HCT116 (cell line): Measurements from ENCODE around the gene RIT2. TPM values are rescaled to one million over a fixed set of nuclear protein-coding genes. Genes with fewer than 3 reads are reported as not detected.

Source experiments
- ATAC-seq: fragments of 200-7000 bp; cut with Tn5 transposase; 2 replicates; pipeline ENCODE4 v1.9.1; 2020; ENCODE audit warnings: mild to moderate bottlenecking, moderate library complexity
- BruUV-seq: library from RNA; stranded (reverse); fragments of 400-500 nt; replicated peaks from 2 replicates; lab custom pipeline; 2021; lab: Mats Ljungman, UMichigan
- CTCF ChIA-PET: fragments of 300-600 bp; sonication (Branson Sonifier 250); formaldehyde crosslinking; loops from one replicate; lab custom pipeline; 2021; ENCODE audit warnings: antibody characterized with exemption; lab: Charles Lee
- POLR2A ChIA-PET: fragments of 300-600, 350-600 bp; sonication (Branson Sonifier 250); formaldehyde crosslinking; loops from one replicate; lab custom pipeline; 2021; ENCODE audit warnings: antibody characterized with exemption; lab: Charles Lee
- RAD21 ChIA-PET, 2 experiments: fragments of 300-600 bp; sonication (Branson Sonifier 250); formaldehyde crosslinking; loops; one replicate each; lab custom pipeline; 2023; ENCODE audit warnings: low total read pairs in 2 of 2; ENCODE audit not compliant: uncharacterized antibody in 2 of 2, unreplicated experiment in 2 of 2, low non-redundant PET in 1 of 2; lab: Charles Lee
- DNase-seq: peaks from one replicate; pipeline ENCODE4 v3.0.0-alpha.2; 2010; ENCODE audit warnings: low read depth, low spot score
- H2AFZ ChIP-seq: fragments of 200-600 bp; shearing (Covaris generic), sonication (generic); 2 replicates; pipeline ENCODE4 v1.6.1; 2017; ENCODE audit warnings: low read depth, mixed run types, mixed read lengths, antibody characterized with exemption, low read length; ENCODE audit not compliant: poor library complexity, severe bottlenecking
- H3K27ac ChIP-seq: 2 replicates; pipeline ENCODE4 v1.5.1; 2012; ENCODE audit warnings: low read depth, low read length
- H3K27me3 ChIP-seq: fragments of 200-600 bp; sonication (generic); 2 replicates; pipeline ENCODE4 v1.6.1; 2016; ENCODE audit warnings: mixed run types, low read length, mixed read lengths; ENCODE audit not compliant: insufficient read depth
- H3K36me3 ChIP-seq, 2 experiments: fragments of 200-500 bp in 1 of 2; fragments of 200-600 bp in 1 of 2; sonication (Bioruptor generic) in 1 of 2; sonication (generic) in 1 of 2; 2 replicates each; pipeline versions ENCODE4 v1.5.1 to v1.6.1; 2014 to 2016; ENCODE audit warnings: low read length in 2 of 2, inconsistent platforms in 1 of 2, mixed read lengths in 1 of 2, mixed run types in 1 of 2; ENCODE audit not compliant: insufficient read depth in 2 of 2, control insufficient read depth in 1 of 2
- H3K4me1 ChIP-seq, 2 experiments: fragments of 200-600 bp in 1 of 2; sonication (generic) in 1 of 2; 2 replicates each; pipeline versions ENCODE4 v1.5.1 to v1.6.1; 2012 to 2017; ENCODE audit warnings: low read length in 2 of 2, inconsistent platforms in 1 of 2, mild to moderate bottlenecking in 1 of 2, mixed read lengths in 1 of 2, mixed run types in 1 of 2, moderate library complexity in 1 of 2; ENCODE audit not compliant: insufficient read depth in 2 of 2, control insufficient read depth in 1 of 2
- H3K4me2 ChIP-seq: fragments of 200-600 bp; sonication (generic); 2 replicates; pipeline ENCODE4 v1.6.1; 2017; ENCODE audit warnings: mixed run types, low read length, mixed read lengths
- H3K4me3 ChIP-seq, 2 experiments: fragments of 200-600 bp in 1 of 2; sonication (generic) in 1 of 2; replicated peaks in 1 of 2; 2 replicates each; pipeline ENCODE4 v1.5.1; 2011 to 2016; ENCODE audit warnings: low read length in 2 of 2, control low read depth in 1 of 2, low read depth in 1 of 2, mild to moderate bottlenecking in 1 of 2, mixed read lengths in 1 of 2, mixed run types in 1 of 2
- H3K79me2 ChIP-seq: fragments of 200-600 bp; sonication (generic); 2 replicates; pipeline ENCODE4 v1.6.1; 2017; ENCODE audit warnings: mild to moderate bottlenecking, mixed run types, low read length, moderate library complexity, mixed read lengths; ENCODE audit not compliant: insufficient read depth
- H3K9ac ChIP-seq: fragments of 200-600 bp; sonication (generic); 2 replicates; pipeline ENCODE4 v1.6.1; 2016; ENCODE audit warnings: low read length, mixed read lengths
- H3K9me2 ChIP-seq: fragments of 200-600 bp; sonication (generic), shearing (Covaris generic); 2 replicates; pipeline ENCODE4 v1.6.1; 2017; ENCODE audit warnings: mixed run types, mild to moderate bottlenecking, moderate library complexity; ENCODE audit not compliant: insufficient read depth
- H3K9me3 ChIP-seq, 2 experiments: fragments of 200-500 bp in 1 of 2; fragments of 200-600 bp in 1 of 2; sonication (Bioruptor generic) in 1 of 2; sonication (generic) in 1 of 2; 2 replicates each; pipeline ENCODE4 v1.6.1; 2014 to 2017; ENCODE audit warnings: low read length in 2 of 2, mixed read lengths in 2 of 2, inconsistent platforms in 1 of 2, low read depth in 1 of 2, mild to moderate bottlenecking in 1 of 2, mixed run types in 1 of 2, moderate library complexity in 1 of 2; ENCODE audit not compliant: control insufficient read depth in 1 of 2, insufficient read depth in 1 of 2
- H4K20me1 ChIP-seq: fragments of 200-600 bp; sonication (generic), shearing (Covaris generic); 2 replicates; pipeline ENCODE4 v1.6.1; 2017; ENCODE audit warnings: mixed run types, mild to moderate bottlenecking, moderate library complexity; ENCODE audit not compliant: insufficient read depth
- FOSL1 ChIP-seq: IDR thresholded peaks from 2 replicates; pipeline ENCODE4 v1.6.1; 2012; ENCODE audit warnings: low read depth
- JUND ChIP-seq: IDR thresholded peaks from 2 replicates; pipeline ENCODE4 v1.6.1; 2012
- POLR2AphosphoS5 ChIP-seq: IDR thresholded peaks from 2 replicates; pipeline ENCODE4 v1.6.1; 2011; ENCODE audit warnings: mild to moderate bottlenecking, low read depth, low read length, moderate library complexity
- intact Hi-C: fragments of 100-400 bp; cut with micrococcal nuclease; formaldehyde crosslinking; loops from 2 replicates; pipeline ENCODE4 v1.10.0; 2022
- total RNA-seq: library from RNA; stranded (reverse); gene quantifications from one replicate; pipeline ENCODE4 v1.2.1, GENCODE V29; 2021; ENCODE audit not compliant: unreplicated experiment
- TF ChIP-seq, protein P1 (sequence below): IDR thresholded peaks from 2 replicates; pipeline ENCODE4 v1.6.1; 2012; ENCODE audit warnings: low read depth
- TF ChIP-seq, protein P2 (sequence below), 3 experiments: fragments of 200-600 bp in 1 of 3; sonication (generic) in 1 of 3; IDR thresholded peaks in 2 of 3; conservative IDR thresholded peaks in 1 of 3; 2 replicates each; pipeline ENCODE4 v1.5.1; 2012 to 2017; ENCODE audit warnings: low read depth in 2 of 3, low read length in 2 of 3, antibody characterized with exemption in 1 of 3, borderline replicate concordance in 1 of 3, control low read depth in 1 of 3, mild to moderate bottlenecking in 1 of 3, mixed read lengths in 1 of 3, mixed run types in 1 of 3, moderate library complexity in 1 of 3; ENCODE audit not compliant: insufficient read depth in 1 of 3

The RIT2 gene
- total RNA-seq, 1 experiment from 2014 or later: not detected

DNA sequence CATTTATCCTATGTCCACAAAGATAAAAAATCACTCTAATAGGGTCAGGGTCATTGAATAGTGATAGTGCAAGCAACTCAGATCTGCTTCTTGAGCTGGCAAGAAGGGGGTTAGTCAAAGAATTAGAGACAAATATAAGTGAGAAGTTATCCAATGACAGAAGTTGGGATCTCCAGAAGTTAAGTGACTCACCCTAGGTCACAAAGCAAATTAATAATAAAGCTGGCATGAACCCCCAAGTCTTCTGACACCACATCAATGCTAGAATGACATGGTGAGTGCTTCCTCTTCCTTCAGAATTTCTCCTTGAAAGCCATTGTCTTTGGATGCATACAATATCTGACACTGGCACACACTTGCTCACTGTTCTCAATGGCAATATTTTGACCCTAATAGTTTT lies 343.5 kb downstream of the RIT2 start:
- CTCF ChIA-PET: no interaction called here
- Histone ChIP-seq H3K36me3 (no peaks in the 10 kb centered on the region), H3K9me3 (peaks cover 16 to 21% of the 10 kb centered on the region in 2 experiments; a peak in 2 of 4 replicates), H4K20me1 (no peaks in the 10 kb centered on the region), H3K4me2 (no peak overlapping the region), H3K4me3 (no peak overlapping the region), H3K9me2 (no peaks in the 10 kb centered on the region), H3K9ac (no peak overlapping the region), H3K27ac (no peak overlapping the region), H3K27me3 (no peaks in the 10 kb centered on the region), H3K4me1 (no peaks in the 10 kb centered on the region), H2AFZ (no peak overlapping the region), H3K79me2 (no peaks in the 10 kb centered on the region)
- ATAC-seq (no peak), DNase-seq (no peak)
- intact Hi-C loops: no loop called here
- TF ChIP-seq, protein P1, sequence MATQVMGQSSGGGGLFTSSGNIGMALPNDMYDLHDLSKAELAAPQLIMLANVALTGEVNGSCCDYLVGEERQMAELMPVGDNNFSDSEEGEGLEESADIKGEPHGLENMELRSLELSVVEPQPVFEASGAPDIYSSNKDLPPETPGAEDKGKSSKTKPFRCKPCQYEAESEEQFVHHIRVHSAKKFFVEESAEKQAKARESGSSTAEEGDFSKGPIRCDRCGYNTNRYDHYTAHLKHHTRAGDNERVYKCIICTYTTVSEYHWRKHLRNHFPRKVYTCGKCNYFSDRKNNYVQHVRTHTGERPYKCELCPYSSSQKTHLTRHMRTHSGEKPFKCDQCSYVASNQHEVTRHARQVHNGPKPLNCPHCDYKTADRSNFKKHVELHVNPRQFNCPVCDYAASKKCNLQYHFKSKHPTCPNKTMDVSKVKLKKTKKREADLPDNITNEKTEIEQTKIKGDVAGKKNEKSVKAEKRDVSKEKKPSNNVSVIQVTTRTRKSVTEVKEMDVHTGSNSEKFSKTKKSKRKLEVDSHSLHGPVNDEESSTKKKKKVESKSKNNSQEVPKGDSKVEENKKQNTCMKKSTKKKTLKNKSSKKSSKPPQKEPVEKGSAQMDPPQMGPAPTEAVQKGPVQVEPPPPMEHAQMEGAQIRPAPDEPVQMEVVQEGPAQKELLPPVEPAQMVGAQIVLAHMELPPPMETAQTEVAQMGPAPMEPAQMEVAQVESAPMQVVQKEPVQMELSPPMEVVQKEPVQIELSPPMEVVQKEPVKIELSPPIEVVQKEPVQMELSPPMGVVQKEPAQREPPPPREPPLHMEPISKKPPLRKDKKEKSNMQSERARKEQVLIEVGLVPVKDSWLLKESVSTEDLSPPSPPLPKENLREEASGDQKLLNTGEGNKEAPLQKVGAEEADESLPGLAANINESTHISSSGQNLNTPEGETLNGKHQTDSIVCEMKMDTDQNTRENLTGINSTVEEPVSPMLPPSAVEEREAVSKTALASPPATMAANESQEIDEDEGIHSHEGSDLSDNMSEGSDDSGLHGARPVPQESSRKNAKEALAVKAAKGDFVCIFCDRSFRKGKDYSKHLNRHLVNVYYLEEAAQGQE: no peak
- TF ChIP-seq POLR2AphosphoS5 (no peak), FOSL1 (no peak), JUND (no peak)
- TF ChIP-seq, protein P2, sequence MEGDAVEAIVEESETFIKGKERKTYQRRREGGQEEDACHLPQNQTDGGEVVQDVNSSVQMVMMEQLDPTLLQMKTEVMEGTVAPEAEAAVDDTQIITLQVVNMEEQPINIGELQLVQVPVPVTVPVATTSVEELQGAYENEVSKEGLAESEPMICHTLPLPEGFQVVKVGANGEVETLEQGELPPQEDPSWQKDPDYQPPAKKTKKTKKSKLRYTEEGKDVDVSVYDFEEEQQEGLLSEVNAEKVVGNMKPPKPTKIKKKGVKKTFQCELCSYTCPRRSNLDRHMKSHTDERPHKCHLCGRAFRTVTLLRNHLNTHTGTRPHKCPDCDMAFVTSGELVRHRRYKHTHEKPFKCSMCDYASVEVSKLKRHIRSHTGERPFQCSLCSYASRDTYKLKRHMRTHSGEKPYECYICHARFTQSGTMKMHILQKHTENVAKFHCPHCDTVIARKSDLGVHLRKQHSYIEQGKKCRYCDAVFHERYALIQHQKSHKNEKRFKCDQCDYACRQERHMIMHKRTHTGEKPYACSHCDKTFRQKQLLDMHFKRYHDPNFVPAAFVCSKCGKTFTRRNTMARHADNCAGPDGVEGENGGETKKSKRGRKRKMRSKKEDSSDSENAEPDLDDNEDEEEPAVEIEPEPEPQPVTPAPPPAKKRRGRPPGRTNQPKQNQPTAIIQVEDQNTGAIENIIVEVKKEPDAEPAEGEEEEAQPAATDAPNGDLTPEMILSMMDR (IDR thresholded peaks at IDR 0.05 in 2 of 3, conservative IDR thresholded peaks at IDR 0.05 in 1 of 3; ENCODE audit: borderline replicate concordance in 1 of 3, insufficient read depth in 1 of 3, low read depth in 2 of 3, low read length in 2 of 3): no peak
- no TSS peak for BruUV-seq
- POLR2A ChIA-PET: no interaction called here
- RAD21 ChIA-PET: no interaction called here
